GM15510 (cell line): ENCODE data around the gene FGGY.

ENCODE experiments used
- POLR2A ChIP-seq: IDR thresholded peaks from 3 replicates; pipeline ENCODE4 v1.6.1; 2011; ENCODE audit warnings: borderline replicate concordance; ENCODE audit not compliant: insufficient read length; ENCODE audit errors: extremely low read depth

FGGY gene

DNA sequence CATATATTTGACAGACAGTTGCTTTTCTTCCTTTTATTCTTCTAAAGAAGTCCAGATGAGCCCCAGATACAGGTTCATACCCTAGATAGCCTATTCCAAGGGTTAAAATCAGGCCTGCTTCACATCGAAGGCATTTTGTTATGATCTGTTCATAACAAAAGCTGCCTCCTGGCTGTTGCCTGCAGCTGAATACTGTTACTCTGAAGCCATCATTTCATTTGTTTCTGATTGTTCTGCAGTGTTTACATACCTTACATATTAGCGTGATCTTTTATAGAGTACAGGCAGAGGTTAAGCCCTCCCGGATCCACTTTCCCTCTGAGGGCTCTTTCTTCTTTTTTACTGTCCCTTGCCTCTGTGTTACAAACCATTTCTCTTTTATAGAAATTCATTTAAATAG, 298.9 kb downstream of the FGGY start:
- no peak for TF ChIP-seq POLR2A

- TF ChIP-seq POLR2A, result no peak
These were observed 299.5 kb downstream of the FGGY start for GRCh38 chr1:59596432-59596831.

- TF ChIP-seq POLR2A, result no peak
These were observed 300.1 kb downstream of the FGGY start for GRCh38 chr1:59596956-59597355.

GRCh38 chr1:59597420-59598119, 300.7 kb downstream of the FGGY start:
- no peak for TF ChIP-seq POLR2A

- no peak for TF ChIP-seq POLR2A
These were observed 301.2 kb downstream of the FGGY start for GRCh38 chr1:59598120-59598440.

DNA sequence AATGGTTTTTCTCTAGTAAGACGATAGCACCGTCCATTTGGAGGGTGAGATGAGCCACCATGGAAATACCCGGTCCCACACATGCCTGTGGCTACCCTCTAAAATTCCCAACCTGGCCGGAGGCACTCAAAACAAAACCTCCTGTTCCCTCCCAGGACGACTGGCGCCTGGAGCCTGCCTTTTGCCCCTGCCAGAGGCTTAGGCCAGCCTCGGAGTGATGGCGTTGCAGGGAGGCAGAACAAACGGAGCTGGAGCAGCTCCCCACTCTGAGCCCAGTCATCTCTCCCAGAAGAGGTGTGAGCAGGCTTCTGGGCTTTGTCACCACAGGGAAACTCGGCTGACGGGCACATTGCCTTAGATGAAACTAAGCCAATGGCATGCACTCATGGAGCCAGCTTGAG, 304.1 kb downstream of the FGGY start:
- TF ChIP-seq POLR2A, result no peak

DNA sequence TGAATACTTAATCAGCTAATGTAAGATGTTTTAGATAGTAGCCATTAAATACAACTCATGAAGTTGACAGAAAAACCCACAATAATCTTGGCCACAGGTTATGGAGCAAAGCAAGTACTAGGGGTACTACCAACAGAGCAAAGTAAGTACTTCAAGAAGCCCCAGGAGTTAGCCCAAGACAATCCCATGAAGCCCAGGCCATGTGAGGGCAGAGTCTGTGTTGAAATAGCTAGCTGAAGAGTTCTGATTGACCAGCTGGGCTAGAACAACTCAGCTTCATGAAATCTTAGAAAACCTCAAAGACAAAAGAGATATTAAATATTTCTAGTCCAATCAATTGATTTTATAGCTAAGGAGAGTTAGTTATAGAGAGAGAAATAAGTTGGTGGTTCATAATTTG, 304.9 kb downstream of the FGGY start:
- TF ChIP-seq POLR2A, result no peak

- no peak for TF ChIP-seq POLR2A
These were observed 307.3 kb downstream of the FGGY start for GRCh38 chr1:59604191-59604590.

- no peak for TF ChIP-seq POLR2A
These were observed 308.3 kb downstream of the FGGY start for GRCh38 chr1:59605184-59605583.

DNA sequence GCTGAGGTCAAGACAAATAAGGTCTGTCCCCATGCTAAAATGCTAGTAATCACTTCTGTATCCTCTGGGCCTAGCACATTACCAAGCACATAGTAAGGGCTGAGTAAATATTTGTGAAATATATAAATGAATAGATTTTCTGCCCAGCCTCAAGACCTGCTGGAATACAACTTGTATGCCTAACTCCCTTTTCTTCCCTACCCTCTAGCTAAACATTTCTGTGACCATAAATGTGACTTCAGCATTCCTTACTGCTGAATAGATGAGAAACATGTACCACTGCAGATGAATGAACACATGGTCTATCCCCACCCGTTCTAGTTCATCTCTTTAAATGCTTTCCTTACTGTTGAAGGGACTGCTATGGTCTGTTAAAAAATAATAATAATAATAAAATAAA, 308.9 kb downstream of the FGGY start:
- no peak for TF ChIP-seq POLR2A

DNA sequence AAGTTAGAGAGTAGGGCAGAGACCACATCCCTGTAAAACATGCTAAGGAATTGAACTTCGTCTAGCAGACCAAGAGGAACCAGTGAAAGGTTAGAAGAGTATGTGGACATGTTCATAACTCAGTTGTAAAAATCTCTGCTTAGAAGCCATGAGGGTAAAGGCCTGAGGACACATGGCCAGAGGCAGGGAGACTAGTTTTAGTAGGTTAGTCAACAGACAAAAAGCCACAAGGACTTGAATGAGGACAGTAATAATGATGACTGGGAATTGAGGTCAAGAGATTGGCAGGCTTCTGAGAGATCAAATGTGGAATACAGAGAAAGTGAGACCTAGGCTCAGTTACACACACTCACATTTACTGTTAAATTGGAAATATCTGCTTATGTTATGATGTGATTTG, 312.4 kb downstream of the FGGY start:
- no peak for TF ChIP-seq POLR2A

DNA sequence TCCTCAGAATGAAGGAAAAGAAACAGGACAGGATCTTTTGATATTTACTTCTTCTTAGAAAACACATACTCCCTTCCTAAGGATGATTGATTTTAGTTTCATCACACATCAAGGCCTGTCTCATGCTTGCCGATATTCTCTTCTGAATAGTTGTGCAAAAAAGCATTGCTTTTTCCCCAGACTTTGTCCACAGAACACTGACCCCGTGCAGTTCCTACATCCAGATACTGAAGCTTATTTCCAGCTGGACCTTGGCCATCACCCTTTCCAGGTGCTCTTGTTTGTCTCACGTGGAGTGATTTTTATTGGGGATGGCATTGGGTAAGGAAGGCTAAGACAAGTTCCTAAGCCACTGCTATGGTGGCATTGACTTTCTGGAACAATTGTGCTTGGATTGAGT, 320.5 kb downstream of the FGGY start:
- TF ChIP-seq POLR2A, result no peak

DNA sequence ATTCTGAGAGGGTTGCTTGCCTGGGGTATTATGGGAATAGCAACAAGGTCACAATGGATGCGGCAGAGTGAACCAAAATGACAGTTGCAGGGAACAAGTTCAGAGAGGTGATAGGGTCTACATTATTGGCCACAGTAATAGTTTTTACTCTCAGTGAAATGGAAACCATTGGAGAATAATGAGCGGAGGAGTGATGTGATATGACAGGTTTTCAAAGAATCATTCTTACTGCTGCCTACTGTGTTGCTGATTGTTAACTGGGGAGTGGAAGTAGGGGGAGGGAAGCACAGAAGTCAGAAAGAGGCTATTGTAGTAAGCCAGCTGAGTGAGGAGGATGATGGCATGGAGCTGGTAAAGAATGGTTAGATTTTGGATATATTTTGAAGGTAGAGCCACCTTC, 322.7 kb downstream of the FGGY start:
- no peak for TF ChIP-seq POLR2A

GRCh38 chr1:59625384-59625783, 328.5 kb downstream of the FGGY start:
- no peak for TF ChIP-seq POLR2A

GRCh38 chr1:59631561-59632255, 334.8 kb downstream of the FGGY start:
- TF ChIP-seq POLR2A, result no peak

DNA sequence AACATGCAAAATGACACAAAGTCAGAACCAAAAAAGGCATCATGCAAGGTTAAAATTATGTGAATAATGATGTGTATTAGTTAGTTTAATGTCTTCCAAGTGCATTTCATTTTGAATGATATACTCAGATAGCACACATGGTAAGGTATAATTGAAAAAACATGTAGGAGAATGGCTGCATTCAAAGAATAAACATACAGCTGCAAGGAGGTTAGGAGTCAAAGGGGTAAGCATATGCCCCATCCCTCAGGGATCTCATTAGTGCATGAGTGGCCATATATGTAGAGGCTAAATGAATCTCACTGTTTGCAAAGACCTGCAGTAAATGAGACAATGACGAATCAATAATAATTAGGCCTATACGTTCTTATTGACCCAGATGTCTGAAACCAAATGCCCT, 338.2 kb downstream of the FGGY start:
- TF ChIP-seq POLR2A, result no peak

DNA sequence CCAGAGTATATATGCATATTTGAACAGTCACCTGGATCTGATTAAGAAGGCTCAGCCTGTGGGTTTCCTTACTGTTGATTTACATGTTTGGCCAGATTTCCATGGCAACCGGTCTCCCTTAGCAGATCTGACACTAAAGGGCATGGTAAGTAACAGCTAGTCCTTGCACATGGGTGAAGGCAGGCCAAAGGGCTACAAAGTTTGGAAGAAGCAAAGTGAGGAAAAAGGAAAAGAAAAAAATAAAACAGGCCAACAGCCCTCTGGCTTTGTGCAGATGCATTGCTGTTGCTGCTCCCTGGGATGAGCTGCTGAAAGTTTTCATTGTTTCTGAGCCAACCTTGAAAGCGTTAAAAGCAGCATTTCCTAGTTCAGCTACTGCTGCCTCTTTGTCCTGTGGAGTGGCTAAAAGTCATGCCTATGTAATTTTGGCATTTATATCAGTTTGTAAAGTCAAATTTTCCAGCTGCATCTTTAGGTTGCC, 341.4 kb downstream of the FGGY start:
- no peak for TF ChIP-seq POLR2A

GRCh38 chr1:59639266-59639665, 342.4 kb downstream of the FGGY start:
- TF ChIP-seq POLR2A, result no peak

DNA sequence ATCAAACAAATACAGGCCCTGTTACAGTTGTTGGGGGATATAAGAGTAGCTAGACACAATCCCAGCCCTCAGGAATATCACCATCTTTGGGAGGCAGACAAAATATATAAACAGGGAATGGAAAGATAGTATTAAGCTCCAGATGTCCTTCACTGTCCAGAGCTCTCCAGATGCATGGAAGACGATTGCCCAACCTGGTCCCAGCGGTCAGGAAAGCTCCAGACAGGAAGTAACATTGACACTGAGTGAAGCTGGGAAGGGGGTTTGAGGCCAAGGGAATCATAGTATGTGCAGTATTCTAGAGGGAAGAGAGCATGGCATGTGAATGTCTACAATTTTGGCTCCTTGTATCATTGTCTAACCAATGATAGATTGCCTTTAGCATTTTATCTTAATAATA, 344.0 kb downstream of the FGGY start:
- TF ChIP-seq POLR2A, result no peak
